ENCODE results near the gene PLEKHB2. TPM values are rescaled to one million over a fixed set of nuclear protein-coding genes. Genes with fewer than 3 reads are reported as not detected.

Gene PLEKHB2
- polyA plus RNA-seq, 1 of the 3 experiments (the other 2 are of a cell fraction) = 105 TPM

DNA sequence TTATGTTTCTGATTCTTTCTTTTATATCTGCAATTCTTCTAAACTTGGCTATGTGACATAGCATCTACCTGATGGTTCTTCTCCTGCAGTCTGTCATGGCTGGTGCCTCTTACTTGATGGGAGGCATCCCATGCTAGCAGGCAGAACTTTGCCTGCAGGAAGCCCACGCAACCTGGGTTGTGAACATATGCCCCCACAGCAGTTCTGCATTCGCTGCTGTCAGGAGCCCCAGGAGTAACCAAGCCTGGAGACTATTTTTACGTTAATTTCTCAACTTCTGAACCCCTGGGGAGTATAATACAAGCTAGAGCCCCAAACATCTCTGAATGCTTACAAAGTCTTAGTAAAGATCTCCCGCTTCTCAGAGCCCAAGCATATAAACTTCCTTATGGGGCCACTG is 23.9 kb upstream of the PLEKHB2 start:
- DNase-seq = no peak
- H3K4me3 ChIP-seq (ENCODE audit: low read depth in 2 of 2, low read length in 1 of 2) = no peak overlapping the region
- H3K27ac ChIP-seq (ENCODE audit: low read depth in 2 of 2, low read length in 1 of 2) = no peak overlapping the region
- peaks cover 99% of the 10 kb centered on the region for H3K79me2 ChIP-seq (ENCODE audit: insufficient read depth)
- no peaks in the 10 kb centered on the region for H3K9me2 ChIP-seq
- H3K4me1 ChIP-seq (ENCODE audit: control insufficient read depth in 1 of 2, insufficient read depth in 2 of 2, low read depth in 1 of 2, low read length in 1 of 2) = peaks cover 0 to 15% of the 10 kb centered on the region in 2 experiments; a peak in 2 of 4 replicates
- peaks cover 87% of the 10 kb centered on the region for H4K20me1 ChIP-seq (ENCODE audit: insufficient read depth)
- H3F3A ChIP-seq (replicated peaks; ENCODE audit: insufficient read depth) = no peaks in the 10 kb centered on the region
- H3K9ac ChIP-seq = no peak overlapping the region
- no peaks in the 10 kb centered on the region for H3K9me3 ChIP-seq
- H3K27me3 ChIP-seq (ENCODE audit: insufficient read depth) = no peaks in the 10 kb centered on the region
- TF ChIP-seq POLR2AphosphoS5 (IDR thresholded peaks at IDR 0.05; ENCODE audit: low read depth, low read length) (no peak), GATA2 (CRISPR knock-in tag; IDR thresholded peaks at IDR 0.05) (no peak), CHD2 (IDR thresholded peaks at IDR 0.05; ENCODE audit: low read length, partially characterized antibody) (no peak), EP300 (IDR thresholded peaks at IDR 0.05; ENCODE audit: borderline replicate concordance in 1 of 2, low read depth in 1 of 2, low read length in 1 of 2) (no peak), NRF1 (IDR thresholded peaks at IDR 0.05; ENCODE audit: low read depth, low read length) (no peak), JUND (IDR thresholded peaks at IDR 0.05) (no peak), TEAD4 (IDR thresholded peaks at IDR 0.05; ENCODE audit: borderline replicate concordance, insufficient read depth) (no peak), TCF12 (IDR thresholded peaks at IDR 0.05) (no peak), FOSL2 (IDR thresholded peaks at IDR 0.05; ENCODE audit: borderline replicate concordance, low read depth) (no peak), SMC3 (IDR thresholded peaks at IDR 0.05; ENCODE audit: low read depth, low read length) (no peak)
- TF ChIP-seq, protein P1, sequence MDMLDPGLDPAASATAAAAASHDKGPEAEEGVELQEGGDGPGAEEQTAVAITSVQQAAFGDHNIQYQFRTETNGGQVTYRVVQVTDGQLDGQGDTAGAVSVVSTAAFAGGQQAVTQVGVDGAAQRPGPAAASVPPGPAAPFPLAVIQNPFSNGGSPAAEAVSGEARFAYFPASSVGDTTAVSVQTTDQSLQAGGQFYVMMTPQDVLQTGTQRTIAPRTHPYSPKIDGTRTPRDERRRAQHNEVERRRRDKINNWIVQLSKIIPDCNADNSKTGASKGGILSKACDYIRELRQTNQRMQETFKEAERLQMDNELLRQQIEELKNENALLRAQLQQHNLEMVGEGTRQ (IDR thresholded peaks at IDR 0.05; ENCODE audit: borderline replicate concordance, low read depth, low read length) = no peak
- TF ChIP-seq, protein P2, sequence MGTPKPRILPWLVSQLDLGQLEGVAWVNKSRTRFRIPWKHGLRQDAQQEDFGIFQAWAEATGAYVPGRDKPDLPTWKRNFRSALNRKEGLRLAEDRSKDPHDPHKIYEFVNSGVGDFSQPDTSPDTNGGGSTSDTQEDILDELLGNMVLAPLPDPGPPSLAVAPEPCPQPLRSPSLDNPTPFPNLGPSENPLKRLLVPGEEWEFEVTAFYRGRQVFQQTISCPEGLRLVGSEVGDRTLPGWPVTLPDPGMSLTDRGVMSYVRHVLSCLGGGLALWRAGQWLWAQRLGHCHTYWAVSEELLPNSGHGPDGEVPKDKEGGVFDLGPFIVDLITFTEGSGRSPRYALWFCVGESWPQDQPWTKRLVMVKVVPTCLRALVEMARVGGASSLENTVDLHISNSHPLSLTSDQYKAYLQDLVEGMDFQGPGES (IDR thresholded peaks at IDR 0.05; ENCODE audit: low read depth, low read length) = no peak
- TF ChIP-seq, protein P3, sequence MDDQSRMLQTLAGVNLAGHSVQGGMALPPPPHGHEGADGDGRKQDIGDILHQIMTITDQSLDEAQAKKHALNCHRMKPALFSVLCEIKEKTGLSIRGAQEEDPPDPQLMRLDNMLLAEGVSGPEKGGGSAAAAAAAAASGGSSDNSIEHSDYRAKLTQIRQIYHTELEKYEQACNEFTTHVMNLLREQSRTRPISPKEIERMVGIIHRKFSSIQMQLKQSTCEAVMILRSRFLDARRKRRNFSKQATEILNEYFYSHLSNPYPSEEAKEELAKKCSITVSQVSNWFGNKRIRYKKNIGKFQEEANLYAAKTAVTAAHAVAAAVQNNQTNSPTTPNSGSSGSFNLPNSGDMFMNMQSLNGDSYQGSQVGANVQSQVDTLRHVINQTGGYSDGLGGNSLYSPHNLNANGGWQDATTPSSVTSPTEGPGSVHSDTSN (IDR thresholded peaks at IDR 0.05) = no peak
- H3K4me2 ChIP-seq = no peak overlapping the region
- ChIA-PET CTCF (no interaction called here), POLR2A (no interaction called here)
- H2AFZ ChIP-seq (ENCODE audit: low read depth) = no peak overlapping the region
- 100% methylated on average over 4 of the region's 4 CpGs for WGBS (ENCODE audit: low lambda C conversion rate)
- H3K36me3 ChIP-seq (replicated peaks in 1 of 2; ENCODE audit: control insufficient read depth in 1 of 2, insufficient read depth in 2 of 2, low read length in 1 of 2) = peaks cover 51 to 69% of the 10 kb centered on the region in 2 experiments

DNA sequence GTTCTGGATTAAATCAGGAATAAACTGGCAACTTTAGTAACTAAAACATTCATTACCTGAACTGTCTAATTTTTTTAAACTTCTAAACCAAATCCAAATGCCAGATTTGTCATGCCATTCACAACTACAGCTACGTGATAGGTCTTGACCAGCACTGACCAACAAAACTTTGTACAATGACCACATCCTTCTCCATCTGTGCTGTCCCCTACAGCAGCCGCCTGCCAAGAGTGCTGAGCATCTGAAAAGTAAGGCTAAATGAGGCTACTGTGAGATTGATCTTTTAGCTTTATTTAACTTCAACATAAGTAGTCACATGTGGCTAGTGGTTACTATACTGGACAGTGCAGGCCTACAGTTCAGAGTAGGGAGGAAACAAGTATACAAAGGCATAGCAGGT is 19.5 kb upstream of the PLEKHB2 start:
- Histone ChIP-seq H3K27me3 (ENCODE audit: insufficient read depth) (no peaks in the 10 kb centered on the region), H3K4me2 (0 out of 2 replicates have a peak overlapping the region, but pooled peaks have one; percentile 13), H3K9me3 (no peaks in the 10 kb centered on the region), H3K9me2 (no peaks in the 10 kb centered on the region), H3K4me3 (ENCODE audit: low read depth in 2 of 2, low read length in 1 of 2) (no peak overlapping the region), H3K9ac (no peak overlapping the region), H3F3A (replicated peaks; ENCODE audit: insufficient read depth) (peaks cover 6% of the 10 kb centered on the region), H2AFZ (ENCODE audit: low read depth) (no peak overlapping the region), H3K27ac (ENCODE audit: low read depth in 2 of 2, low read length in 1 of 2) (peak overlapping the region; percentile 7 to 36; a peak in 1 of 4 replicates), H4K20me1 (ENCODE audit: insufficient read depth) (peaks cover 91% of the 10 kb centered on the region), H3K79me2 (ENCODE audit: insufficient read depth) (peaks cover 100% of the 10 kb centered on the region), H3K36me3 (replicated peaks in 1 of 2; ENCODE audit: control insufficient read depth in 1 of 2, insufficient read depth in 2 of 2, low read length in 1 of 2) (peaks cover 33 to 67% of the 10 kb centered on the region in 2 experiments), H3K4me1 (ENCODE audit: control insufficient read depth in 1 of 2, insufficient read depth in 2 of 2, low read depth in 1 of 2, low read length in 1 of 2) (peaks cover 0 to 12% of the 10 kb centered on the region in 2 experiments; a peak in 2 of 4 replicates)
- CTCF ChIA-PET = interaction anchor here (1.3 to 1.8 kb wide), 2 partner anchors 12 to 18 kb away, joined by 6 to 7 read pairs; partner anchors contain the start of gene PLEKHB2
- no peak for TF ChIP-seq RAD21 (IDR thresholded peaks at IDR 0.05; ENCODE audit: low read length)
- no peak for TF ChIP-seq EZH2phosphoT487 (IDR thresholded peaks at IDR 0.05; ENCODE audit: borderline replicate concordance, low read depth)
- TF ChIP-seq, protein P2 (IDR thresholded peaks at IDR 0.05; ENCODE audit: low read depth, low read length) = no peak
- TF ChIP-seq, protein P4, sequence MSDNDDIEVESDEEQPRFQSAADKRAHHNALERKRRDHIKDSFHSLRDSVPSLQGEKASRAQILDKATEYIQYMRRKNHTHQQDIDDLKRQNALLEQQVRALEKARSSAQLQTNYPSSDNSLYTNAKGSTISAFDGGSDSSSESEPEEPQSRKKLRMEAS (IDR thresholded peaks at IDR 0.05; ENCODE audit: low read depth) = no peak
- TF ChIP-seq YY1 (IDR thresholded peaks at IDR 0.05; ENCODE audit: low read depth) = no peak
- TF ChIP-seq, protein P5, sequence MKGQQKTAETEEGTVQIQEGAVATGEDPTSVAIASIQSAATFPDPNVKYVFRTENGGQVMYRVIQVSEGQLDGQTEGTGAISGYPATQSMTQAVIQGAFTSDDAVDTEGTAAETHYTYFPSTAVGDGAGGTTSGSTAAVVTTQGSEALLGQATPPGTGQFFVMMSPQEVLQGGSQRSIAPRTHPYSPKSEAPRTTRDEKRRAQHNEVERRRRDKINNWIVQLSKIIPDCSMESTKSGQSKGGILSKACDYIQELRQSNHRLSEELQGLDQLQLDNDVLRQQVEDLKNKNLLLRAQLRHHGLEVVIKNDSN (IDR thresholded peaks at IDR 0.05; ENCODE audit: borderline replicate concordance, low read depth) = no peak
- TF ChIP-seq MXI1 (IDR thresholded peaks at IDR 0.05; ENCODE audit: low read depth, low read length) = no peak
- TF ChIP-seq, protein P6, sequence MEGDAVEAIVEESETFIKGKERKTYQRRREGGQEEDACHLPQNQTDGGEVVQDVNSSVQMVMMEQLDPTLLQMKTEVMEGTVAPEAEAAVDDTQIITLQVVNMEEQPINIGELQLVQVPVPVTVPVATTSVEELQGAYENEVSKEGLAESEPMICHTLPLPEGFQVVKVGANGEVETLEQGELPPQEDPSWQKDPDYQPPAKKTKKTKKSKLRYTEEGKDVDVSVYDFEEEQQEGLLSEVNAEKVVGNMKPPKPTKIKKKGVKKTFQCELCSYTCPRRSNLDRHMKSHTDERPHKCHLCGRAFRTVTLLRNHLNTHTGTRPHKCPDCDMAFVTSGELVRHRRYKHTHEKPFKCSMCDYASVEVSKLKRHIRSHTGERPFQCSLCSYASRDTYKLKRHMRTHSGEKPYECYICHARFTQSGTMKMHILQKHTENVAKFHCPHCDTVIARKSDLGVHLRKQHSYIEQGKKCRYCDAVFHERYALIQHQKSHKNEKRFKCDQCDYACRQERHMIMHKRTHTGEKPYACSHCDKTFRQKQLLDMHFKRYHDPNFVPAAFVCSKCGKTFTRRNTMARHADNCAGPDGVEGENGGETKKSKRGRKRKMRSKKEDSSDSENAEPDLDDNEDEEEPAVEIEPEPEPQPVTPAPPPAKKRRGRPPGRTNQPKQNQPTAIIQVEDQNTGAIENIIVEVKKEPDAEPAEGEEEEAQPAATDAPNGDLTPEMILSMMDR (IDR thresholded peaks at IDR 0.05) = no peak
- TF ChIP-seq CHD2 (IDR thresholded peaks at IDR 0.05; ENCODE audit: low read length, partially characterized antibody) = no peak
- TF ChIP-seq TCF12 (IDR thresholded peaks at IDR 0.05) = no peak
- no peak for TF ChIP-seq EP300 (IDR thresholded peaks at IDR 0.05; ENCODE audit: borderline replicate concordance in 1 of 2, low read depth in 1 of 2, low read length in 1 of 2)
- no peak for TF ChIP-seq ELF1 (IDR thresholded peaks at IDR 0.05)
- POLR2A ChIA-PET = no interaction called here
- 89% methylated on average over 2 of the region's 2 CpGs for WGBS (ENCODE audit: low lambda C conversion rate)
- no peak for DNase-seq
